IPS DF 19.7 (cell line): ENCODE measurements around the gene ABR.
"Not testable (repeated sequence)": the region's sequence is repeated elsewhere in the genome, so short reads cannot be mapped to it uniquely, and the experiment has no call there.

Source experiments
- DNase-seq: peaks from one replicate; pipeline ENCODE4 v3.0.0-alpha.2; 2013; ENCODE audit warnings: low read depth, low spot score

Gene ABR

DNA sequence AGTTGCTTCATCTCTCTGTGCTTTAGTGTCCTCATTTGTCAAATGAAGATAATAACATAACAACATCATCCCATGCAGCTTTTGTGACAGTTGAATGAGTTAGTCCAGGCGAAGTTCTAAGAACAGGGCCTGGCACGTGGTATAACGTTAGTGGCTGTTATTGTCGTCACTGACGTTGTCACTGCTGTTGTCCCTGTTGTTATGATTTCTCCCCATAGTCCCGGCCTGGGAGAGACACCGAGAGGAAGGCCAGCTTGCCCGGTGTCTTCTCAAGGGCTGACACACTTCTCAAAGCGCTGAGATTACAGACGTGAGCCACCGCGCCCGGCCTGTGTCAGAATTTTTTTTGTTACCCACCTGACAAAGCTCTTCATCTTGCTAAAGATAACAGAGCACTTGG lies 29.9 kb downstream of the ABR start:
- DNase-seq: no peak

DNA sequence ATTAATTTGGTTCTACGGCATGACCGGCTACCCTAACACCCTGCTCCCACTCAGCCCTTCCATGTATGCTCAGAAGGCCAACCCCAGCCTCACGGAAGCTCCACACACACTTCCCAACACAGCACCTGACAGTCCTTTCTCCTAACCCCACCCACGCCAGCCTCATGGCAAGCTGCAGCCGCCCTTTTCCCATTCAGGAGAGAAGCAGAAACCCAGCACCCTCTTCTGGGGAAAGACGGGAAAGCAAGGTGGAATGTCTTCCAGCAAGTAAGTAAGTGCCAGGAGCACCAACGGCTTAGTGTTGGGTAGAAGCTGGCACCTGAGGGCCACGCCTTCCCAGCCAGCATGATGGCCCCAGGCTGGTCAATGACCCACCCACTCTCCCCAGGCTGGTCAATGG lies 32.1 kb downstream of the ABR start:
- DNase-seq: peak; percentile 72

DNA sequence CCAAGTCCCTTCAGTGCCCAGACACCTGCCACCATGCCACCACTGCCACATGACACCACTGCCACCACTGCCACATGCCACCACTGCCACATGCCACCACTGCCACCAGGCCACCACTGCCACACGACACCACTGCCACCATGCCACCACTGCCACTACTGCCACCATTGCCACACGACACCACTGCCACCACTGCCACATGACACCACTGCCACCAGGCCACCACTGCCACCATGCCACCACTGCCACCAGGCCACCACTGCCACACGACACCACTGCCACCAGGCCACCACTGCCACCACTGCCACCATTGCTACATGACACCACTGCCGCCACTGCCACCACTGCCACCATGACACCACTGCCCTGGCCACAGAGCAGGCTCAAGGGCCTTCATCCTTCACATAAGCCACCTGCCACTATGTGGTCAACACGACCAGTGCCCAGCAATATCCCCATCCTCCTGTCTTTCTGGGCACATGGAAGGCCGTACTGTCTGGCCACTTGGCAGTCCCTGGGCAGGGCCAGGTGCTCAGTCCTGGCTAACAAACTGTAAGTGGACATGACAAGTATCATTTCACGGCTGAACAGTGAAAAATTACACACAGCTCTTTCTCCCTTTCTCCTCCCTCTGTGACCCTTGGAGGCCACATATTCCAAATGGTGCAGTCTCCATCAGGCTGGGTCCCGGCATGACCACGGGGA lies 33.1 kb downstream of the ABR start:
- no peak for DNase-seq

DNA sequence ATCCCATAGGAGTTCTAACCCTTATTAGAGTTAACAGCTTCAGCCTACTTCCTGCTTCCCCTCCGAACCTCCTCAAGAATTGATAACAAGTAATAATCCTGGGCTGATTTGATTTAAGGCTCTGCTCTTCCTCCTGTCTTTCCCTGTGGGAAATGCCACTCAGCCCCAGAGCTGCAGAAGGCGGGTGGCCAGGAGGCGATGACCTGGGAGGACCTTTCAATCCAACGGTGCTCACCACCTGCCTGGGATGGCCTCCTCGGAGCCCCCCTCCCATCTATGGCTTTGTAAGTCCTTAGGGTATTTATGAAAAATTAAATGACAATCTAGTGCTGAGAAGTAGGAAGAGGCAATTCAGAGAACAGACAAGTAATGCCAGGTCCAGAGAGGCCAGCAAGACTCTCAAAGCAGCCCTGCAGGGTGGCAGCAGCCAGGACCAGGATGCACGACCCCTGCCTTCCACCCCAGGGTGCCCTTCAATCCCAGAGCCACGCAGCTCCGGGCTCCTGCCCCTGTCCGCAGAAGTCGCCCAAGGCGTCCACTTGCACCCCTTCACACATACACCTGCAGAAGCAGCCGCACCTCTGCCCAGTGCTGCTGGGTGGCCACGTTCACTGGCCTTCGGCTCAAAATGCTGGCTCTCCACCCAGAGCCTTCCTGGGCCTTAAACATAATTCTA lies 34.3 kb downstream of the ABR start:
- no peak for DNase-seq

DNA sequence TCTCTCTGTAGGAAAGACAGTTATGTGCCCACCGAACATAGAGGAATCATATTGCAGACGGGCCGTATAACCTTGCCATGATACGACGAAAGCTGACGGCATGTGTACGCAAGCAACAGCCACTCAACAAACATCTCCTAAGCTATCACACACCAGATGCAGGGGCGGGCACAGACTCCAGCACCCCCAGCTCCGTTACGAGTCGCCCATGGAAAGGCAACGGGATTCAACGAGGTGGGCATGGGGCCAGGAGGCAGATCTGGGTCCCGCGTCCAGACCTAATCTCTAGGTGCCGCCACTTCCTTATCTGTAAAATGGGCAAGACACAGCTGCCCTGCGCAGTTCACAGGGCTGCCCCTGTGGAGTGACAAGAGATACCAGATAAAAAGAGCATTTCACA lies 35.6 kb downstream of the ABR start:
- no peak for DNase-seq

DNA sequence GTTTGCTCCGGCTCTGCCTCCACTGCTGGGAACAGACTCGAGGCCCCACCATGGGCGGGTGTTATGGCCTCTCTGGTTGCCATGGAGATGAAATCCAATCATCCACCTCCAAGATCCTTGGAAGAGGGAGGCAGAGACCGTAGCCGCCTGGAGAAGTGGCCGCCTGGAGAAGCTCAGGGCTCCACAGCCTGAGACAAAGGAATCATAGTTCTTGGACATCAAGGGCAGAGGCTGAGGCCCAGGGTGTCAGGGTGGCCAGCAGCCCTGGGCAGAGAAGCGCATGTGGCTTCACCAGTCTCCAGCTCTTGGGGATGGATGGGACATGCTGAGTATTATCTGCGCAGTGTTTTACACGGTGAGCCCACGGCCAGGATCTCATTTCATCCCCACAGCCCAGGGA lies 36.2 kb downstream of the ABR start:
- DNase-seq: no peak

DNA sequence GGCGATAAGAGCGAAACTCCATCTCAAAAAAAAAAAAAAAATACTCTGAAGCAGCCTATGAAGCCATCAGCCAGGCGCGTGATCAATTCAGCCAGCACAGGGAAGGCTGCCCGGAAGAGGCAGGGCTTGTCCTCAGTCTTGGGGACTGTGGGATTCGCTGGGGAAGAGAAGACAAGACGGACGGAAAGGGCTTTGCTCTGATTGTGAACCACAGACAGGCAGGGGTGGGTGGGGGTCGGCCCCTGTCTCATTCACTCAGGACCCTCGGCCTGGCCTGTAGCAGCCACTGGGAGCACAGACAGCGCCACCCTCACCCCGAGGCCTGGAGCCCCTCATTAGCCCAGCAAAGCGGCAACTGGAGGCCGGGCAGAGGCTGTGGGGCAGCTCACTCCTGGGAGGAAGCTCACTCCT lies 37.2 kb downstream of the ABR start:
- no peak for DNase-seq

DNA sequence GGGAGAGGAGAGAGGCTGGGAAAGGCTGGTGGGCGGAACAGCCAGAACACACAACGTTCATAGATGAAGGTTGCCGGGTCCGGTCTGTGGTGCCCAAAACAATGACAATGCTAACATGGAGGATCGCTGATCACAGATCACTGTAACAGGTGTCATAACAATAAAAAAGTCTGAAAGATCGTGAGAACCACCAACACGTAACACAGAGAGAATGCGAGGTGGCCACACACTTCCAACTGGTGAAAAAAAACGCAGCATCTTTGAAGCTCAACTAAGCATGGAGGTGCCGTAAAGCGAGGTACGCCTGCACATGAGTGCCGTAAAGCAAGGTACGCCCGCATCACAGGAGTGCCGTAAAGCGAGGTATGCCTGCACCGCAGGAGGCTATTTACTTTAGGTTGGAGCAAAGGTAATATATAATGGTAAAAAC lies 42.3 kb downstream of the ABR start:
- peak; percentile 30 for DNase-seq

DNA sequence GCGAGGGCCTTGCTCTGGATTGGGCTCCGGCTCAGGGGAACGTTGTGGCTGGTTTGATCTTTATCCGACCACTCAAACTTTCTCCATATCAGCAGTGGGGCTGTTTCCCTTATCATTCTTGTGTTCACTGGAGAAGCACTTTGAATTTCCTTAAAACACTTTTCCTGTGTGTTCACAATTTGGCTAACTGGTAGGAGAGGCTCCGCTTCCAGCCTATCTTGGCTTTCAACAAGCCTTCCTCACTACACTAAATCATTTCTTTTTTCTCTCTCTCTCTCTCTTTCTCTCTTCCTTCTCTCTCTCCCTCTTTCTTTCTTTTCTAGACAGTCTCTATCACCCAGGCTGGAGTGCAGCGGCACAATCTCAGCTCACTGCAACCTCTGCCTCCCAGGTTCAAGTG lies 43.0 kb downstream of the ABR start:
- DNase-seq: no peak

DNA sequence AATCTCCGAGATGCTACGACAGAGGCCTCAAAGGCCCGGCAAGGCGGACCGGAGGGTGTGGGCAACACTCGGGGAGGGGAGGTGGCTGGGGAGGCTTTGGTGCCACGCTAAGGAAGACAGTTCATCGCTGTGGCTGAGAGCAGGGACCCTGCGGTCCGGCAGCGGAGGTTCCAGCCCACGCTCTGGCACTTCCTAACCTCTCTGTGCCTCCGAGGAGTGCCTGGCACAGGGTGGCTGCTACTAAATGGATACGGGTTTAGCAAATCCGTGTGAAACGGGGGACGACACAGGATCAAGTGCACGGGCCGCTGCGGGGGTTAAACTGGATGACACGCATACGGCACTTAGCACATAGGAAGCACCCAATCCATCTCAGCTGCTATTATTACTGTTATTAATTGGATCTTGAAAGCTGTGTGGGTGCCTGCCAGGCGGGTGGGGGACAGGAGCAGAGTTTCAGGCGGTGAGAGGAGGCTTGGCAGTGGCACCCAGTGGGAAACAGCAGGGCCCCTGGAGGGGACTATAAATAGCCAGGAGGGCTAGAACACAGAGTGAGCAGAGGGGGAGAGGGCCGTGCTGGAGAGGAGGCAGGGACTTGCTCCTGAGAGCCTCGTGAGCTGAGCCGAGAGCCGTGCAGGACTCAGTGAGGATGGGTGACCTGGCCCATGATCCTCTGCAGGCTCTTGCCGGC lies 45.0 kb downstream of the ABR start:
- DNase-seq: no peak

DNA sequence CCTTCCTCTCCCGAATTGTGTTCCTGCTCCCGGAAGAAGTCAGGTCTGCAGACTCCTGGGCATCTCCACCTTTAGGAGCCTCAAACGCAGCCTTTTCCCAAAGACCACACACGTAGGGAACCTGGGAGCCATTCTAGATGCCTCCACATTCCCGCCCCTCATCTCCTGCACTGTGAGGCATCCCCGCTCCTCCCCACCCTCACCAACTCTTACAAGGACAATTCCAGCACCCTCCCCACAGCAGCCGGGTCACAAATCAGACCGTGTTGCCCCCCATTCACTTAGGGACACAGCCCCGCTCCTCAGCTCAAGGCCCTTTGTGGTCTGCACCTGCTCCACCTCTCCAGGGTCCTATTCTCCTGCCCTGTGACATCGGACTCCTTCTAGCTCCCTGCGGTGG lies 49.6 kb downstream of the ABR start:
- no peak for DNase-seq

DNA sequence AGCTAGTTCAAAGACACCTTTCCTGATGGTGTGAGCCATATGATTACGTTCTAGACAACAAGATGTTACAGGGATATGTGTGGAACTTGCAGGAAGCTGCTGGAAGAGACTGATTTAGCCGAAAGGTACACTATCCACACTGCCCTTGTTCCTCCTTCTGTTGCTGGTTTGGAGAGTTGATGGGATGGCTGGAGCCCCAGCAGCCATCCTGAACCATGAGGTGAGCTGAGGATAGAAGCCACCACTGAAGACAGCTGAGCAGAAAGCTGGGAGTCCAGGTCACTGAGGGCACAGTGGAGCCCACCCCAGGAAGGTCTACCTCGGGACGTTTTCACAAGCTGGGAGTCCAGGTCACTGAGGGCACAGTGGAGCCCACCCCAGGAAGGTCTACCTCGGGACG lies 51.3 kb downstream of the ABR start:
- DNase-seq: not testable (repeated sequence)

DNA sequence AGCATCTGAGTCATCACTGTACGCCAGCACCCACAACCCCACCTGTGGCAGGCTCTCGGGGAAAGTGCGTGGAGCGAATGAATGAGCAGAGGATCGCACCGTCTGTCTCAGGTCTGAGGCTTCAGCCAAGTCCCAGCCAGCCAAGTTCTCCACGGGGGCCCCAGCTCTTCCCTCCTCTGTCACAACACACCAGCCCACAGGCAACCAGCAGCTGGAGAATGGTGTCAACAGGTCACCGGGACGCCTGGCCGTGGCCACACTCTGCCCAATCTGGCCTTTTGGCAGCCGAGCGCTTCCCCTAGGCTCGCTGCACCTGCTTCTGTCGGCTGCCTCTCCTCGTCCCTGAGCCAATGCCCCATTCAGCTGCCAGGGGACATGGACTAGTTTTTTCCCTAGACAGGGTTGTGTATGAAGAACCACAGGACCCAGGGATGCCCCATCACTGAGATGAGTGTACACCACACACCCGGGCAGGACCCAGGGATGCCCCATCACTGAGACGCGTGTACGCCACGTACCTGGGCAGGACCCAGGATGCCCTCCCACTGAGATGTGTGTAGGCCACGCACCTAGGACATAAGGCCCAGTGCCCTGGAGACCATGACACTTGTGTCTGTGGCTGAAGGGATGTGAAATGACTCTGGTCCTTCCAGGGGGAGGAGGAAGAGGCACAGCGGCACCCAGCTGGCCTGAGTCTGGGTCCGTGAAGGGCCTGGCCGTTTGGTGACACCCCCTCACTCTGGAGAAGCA lies 52.8 kb downstream of the ABR start:
- no peak for DNase-seq

DNA sequence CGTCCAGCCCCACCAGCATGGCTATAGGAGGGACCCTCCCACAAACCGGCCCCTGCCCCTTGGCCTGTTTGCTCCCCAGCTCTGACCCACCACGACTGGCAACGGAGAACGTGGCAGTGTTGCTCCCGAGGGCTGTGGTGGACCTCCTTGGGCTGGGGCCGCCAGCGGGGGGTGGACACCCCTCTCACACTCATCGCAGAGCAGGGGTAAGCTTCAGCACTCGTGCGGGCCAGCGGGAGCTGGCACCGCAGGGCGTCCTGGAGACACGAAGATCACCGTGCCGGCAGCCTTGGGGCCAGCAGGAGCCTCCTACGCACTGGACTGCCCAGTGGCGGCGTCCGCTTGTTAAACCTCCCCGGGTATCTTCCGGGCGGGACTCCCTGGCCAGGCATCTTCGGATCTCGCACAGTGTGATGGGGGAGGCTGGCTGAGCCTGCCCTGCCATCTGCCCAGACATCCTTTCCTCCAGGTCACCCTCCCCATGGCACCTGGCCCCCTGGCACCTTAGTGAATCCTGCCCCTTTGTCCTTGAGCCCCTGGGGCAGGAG lies 53.5 kb downstream of the ABR start:
- no peak for DNase-seq

DNA sequence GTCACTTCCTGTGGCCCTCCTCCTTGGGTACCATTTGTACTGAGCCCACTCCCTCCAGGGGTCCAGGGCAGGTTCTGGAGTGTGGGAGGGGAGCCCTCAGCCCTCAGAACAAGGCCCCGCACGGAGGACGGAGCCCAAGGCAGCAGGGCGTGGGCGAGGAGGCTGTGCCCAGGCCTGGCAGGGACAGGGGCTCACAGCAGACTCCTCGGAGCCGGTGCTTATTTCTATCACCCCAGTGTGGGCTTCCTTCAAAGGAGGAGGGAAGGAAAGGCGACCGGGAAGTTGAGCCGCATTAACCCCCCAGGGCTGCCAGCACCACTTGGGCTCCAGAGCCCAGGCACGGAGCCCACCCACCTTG lies 54.0 kb downstream of the ABR start:
- no peak for DNase-seq

DNA sequence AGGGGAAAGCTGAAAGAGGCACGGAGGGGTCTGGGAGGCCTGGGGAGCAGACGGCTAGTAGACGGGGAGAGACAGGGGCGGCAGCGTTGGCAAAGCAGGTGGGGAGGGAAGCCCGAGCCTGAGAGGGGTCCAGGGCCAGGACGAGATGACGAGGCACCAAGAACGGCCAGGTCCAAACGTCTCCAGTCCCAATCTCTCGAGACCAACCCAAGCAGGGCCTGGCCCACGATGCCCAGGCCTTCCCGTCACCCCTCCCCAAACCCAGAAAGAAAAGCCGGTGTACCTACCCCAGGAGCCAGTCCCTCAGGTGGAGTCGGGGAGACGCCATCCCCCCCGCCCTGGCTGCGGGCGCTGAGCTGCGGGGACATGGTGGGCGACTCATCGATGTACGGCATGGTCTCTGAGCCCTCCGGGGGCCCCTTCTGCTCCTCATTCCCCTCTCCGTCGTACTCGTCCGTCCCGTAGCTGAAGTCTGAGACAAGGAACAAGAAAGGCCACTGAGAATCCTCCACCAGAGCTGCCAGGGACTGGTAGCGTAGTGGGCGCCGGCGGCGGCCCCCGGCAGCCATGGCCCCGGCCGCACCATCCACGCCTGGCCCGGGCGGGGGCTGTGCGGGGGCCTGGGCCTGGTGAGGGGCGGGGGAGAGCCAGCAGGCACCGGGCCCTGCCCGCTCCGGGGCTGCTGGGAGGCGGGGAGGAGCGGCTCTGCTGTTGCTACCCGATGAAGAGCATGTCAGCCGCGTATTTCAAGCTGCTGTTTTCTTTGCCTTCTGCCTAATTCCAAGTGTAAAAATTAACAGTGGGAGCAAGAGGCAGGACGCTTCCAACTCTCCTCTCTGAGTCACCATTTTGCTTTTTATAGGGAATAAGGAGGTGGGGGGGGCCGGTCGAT lies 54.6 kb downstream of the ABR start:
- no peak for DNase-seq

DNA sequence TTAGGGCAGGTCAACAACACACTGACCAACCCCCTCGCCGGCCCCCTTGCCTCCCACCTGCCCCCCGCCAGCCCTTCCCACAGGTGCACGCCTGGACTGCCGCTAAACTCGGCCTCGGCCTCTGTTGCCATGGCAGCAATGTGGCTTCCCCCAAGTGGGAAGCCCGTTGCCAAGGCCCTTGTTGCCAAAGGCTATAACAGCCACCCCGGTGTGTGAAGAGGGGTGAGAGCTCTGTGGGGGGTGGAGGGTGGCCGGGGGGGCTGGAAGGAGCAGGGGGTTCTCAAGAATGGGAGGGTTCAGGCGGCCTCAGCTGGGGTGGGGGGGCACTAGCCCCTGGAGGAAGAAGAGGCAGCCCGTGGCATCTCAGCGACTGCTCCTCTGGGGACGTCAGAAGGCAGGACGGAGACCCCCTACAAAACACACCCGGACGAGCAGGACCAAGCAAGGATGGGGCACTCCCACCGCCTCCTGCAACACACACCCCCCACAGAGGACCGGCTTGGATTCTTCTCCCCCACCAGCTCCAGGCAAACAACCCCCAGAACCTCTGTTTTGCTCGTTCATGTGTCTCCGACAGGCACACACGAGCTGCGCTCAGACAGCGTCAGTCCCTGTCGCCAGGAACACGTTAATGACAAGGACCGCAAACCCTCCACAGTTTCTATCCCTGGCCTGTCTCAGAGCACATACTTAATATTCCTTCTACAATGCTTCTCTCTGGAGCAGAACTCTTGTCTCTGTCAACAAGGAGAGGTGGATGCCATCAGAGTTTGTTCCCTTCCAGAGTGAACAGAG lies 55.7 kb downstream of the ABR start:
- no peak for DNase-seq

DNA sequence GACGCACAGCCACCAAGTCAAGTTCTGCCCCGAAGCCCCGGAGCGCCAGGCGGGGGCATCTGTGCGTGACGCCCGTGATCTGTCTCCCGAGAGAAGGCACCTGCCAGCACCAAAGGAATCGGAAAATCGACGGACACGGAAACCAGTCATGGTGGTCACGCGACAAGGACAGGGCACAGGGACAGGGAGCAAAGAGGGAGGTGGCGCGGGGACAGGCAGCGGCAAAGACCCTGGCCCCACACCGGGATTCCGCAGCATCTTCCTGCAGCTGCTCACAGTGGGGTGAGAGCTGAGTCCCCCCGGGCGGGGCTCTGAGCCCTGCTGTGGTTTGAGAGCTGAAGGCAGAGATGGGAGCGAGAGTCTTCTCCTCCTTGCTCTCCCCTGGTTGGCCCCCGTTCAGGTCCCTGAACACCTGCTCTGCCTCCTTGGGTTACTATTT lies 56.4 kb downstream of the ABR start:
- DNase-seq: no peak

DNA sequence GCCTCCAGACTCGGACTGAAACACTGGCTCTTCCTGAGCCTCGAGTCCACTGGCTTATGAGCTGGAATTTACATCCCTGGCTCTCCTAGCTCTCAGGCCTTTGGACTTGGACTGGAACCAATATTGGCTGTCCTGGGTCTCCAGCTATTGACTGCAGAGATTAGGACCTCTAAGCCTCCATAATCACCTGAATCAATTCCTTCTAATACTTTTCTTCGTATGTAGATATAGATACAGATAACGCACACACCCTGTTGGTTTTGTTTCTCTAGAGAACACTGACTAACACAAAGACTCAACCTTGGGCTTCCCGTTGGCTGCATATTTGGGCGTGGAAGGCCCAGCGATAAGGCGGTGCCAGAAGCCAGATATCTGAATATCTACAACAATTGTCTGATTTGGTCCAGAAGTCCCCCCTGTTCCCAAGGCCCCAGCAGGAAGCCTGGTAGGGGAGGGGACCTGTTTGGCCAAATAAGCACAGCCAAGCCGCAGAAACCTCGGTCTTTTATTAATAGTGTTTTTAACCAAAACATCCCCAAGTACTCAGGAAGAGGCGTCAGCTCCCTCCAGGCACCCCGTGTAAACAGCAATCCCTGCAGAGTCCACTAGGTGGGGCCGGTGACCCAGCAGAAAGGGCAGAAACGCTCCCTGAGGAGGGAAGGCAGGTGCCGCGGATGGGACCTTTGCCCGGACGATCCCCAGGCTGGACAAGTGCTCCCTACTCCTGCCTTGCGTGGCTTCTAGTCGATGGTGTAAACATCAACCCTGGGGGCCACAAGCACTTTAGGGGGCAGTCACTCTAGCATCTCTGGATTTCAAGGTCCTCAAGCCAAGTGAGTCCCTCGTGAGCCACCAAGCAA lies 57.0 kb downstream of the ABR start:
- no peak for DNase-seq
